NK-92 (cell line): ENCODE measurements around the gene PPP3CA.

Experiments
- DNase-seq: peaks from one replicate; lab custom pipeline; 2025; ENCODE audit not compliant: unreplicated experiment; lab: John Stamatoyannopoulos, UW

Gene PPP3CA

DNA sequence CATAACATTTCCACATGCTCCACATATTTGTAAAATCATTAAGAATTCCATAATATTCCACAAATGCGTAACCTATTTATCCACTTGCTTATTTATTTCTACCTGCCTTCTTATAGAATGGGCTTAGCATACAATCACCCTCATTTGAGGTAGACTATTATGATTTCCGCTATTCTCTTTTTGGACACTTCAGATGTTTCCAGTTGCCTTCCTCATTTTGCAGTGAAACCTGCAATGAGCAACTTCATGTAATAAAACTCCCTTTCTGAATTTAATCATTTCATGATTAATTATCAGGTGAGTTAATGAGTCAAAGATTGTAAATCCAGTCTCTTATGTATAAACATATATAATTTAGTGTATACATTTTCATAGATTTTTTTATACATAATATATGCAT lies 58.0 kb downstream of the PPP3CA start:
- no peak for DNase-seq

DNA sequence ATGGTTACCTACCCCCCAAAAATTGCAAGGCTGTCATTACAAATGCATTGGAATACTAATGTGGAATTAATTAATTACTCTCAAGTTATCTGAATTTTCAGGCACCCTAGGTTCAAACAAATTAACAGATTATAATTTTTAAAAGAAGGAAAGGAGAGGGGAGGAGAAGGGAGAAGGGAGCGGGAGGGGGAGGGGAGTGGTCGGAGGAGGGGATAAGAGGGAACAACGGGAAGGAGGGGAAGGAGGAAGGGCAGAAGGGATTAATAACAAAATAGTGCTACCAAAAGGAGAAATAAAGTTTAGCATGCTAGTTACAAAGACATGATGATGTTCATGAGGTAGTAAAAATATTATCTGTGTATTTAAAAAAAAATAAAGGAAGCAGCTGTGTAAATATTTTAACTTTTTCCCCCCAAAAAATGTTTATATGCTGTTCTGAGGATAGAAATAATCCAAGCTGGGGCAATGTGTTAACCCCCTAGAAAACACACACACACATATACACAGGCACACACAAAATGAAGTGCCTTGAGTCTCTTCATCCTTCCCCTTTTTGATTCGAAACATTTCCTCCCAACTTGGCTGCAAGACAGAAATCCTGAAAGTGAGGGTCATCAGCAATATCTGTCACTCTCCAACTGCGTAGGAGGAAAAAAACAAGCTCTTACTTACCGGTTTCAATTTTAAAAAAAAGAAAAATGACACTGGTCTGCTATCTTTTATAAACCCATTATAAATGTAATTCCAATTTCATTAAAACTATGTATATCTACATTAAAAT lies 58.8 kb downstream of the PPP3CA start:
- DNase-seq, result no peak

GRCh38 chr4:101287324-101287723 lies 60.0 kb downstream of the PPP3CA start:
- DNase-seq, result no peak

DNA sequence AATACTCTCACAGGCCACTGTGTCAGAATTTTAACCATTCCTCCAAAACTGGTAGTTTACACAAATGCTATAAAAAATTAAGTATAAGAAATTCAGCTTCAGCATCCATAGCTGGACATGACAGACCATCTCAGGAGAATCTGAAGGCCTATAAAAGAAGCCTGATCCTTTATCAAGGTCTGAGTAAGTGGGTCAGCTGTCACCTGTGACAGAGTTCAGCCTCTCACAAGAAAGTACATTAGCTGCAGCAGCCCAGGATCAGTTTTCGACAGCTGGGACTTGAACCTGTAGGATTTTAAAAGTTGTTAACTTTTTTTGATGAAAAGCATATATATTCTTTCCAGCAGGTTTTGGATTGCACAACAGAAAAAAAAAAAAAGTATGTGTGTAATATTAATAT lies 60.7 kb downstream of the PPP3CA start:
- no peak for DNase-seq

GRCh38 chr4:101285985-101286384 lies 61.3 kb downstream of the PPP3CA start:
- no peak for DNase-seq

DNA sequence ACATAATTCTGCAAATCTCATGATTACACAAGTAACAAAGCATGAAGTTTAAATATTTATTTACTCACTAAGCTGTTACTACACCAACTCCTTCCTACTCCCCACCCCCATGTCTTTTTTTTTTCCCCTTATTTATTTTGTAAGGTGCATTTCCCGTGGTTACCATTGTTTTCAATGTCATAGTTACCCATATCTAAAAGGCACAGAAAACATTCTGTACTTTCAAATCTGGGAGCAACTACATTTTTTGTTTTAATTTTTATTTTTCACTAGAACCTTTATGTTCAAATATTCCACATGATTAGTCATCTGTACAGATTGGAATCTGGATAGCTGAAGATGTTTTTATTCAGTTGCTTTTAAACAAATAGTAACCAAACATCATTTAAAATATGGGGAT lies 62.8 kb downstream of the PPP3CA start:
- DNase-seq, result no peak

DNA sequence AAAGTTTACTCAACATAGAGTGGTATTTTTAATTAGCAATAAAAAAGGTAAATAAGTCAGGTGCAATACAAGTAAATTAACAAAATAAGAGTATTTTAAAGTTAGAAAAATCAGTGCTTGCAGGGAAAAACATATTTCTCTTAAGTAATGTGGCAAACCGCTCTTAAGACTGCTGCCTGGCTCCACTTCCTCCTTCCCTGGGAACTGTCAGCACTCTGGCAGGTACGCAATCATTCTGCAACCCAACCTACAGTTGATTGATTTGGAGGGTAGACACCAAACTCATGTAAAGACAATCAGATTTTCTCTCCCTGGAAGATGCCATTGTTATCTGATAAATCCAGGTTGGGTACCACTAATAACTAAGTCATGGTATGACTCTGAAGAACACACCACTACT lies 63.9 kb downstream of the PPP3CA start:
- no peak for DNase-seq

GRCh38 chr4:101282076-101282844 lies 65.1 kb downstream of the PPP3CA start:
- no peak for DNase-seq

- no peak for DNase-seq
These were observed 66.3 kb downstream of the PPP3CA start for GRCh38 chr4:101280866-101281600.

DNA sequence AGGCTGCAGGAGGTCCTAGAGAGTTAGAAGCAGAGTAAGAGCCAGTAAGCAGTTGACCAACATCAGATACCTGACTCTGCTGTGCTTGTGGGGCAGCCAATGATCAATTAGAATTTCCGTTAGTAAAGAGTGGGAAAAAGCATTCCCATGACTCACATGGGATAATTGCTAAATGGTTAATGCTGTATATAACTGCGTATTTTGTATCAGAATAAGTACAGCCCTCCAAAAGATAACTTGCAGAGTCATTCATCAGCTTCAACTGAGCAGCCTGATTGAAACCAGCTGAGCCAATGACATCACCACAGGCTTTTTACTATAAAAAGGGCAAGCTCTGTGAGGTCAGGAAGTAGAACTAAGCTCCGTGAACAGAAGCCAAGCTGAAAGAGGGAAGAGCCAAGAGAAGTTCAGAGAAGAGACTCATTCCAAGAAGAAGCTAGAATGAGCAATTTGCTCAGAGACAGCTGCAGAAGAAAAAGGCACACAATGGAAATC lies 67.9 kb downstream of the PPP3CA start:
- no peak for DNase-seq

GRCh38 chr4:101277671-101278070 lies 69.7 kb downstream of the PPP3CA start:
- no peak for DNase-seq

DNA sequence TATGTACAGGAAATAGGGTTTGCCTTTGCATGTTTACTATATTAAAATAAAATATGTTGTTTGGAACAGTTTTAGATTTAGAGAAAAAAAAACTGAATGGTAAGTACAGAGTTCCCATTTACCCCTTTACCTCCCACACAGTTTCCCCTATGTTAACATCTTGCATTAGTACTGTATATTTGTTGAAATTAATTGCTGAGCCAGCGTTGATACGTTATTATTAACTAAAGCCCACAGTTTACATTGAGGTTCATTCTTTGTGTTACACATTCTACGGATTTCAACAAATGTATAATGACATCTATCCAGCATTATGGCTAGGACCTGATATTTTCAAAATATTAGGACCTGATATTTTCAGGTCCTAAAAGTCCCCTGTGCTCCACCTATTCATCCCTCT lies 70.7 kb downstream of the PPP3CA start:
- no peak for DNase-seq

DNA sequence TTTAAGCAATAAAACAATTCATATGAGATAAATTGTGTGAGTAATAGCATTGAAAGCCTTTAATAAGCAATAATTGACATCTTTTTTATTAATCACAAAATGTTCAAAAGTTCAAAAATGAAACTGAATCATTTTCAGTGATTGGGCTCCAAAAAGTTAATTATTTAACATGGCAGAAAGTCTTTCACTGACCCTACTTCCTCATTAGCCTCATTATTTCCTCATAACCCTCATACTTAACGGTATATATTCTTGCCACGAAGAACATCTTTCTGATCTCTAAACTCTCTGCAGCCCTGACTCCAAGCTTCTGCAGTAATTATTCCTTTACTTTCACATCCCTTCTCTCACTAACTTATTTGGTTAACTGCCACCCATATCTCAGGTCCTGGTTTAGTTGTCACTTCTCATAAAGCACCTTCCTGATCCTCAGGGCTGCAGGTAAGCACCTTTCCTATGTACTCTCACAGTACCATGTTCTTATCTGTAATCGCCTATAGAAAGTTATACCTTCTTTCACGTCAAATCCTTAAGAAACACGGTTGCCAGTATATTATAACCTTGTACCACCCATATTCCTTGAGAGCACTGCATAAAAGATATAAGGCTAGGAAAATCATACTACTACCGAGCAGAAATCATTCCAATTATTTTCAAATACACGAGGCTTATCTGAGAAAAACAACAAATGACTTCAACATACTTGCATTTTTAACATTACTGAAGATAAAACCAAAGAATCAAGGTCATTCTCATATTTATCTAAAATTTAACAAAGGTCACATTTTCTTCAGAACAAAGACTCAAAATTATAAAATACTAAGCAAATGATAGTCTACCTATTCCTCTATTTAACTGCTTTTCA lies 72.2 kb downstream of the PPP3CA start:
- DNase-seq, result no peak

DNA sequence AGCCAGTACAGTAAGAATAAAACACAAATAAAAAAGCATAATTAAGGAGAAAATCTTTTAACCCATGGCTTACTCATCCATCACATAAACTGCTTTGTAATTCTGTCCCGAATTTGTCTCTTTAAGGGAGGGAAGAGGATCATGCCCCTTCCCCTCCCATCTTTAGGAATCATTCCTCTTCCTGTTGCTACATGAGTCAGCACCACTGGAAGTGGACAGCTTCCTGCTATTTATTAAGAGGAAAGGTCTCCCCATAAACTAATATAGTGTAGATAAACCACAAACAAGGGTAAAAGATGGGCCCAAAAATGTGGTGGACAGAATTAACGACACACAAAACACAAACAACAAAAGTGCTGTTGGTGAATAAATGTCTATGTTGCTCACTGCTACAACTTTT lies 75.8 kb downstream of the PPP3CA start:
- no peak for DNase-seq

- DNase-seq, result no peak
These were observed 77.6 kb downstream of the PPP3CA start for GRCh38 chr4:101269682-101270081.

DNA sequence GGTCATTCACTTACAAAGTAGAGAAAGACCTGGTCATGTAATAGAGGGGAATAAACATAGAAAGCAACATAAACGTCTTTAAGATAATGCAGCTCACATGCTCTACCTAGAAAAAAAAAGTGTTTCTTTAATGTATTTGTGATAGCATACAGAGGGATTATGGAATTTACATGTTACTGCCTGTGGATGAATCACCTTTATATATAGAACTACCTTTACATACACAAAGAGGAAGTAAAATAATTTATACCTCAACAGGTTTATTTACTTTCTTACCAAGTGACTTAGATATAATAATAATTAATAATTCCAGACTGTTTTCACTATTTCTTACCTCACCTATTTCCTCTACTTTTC lies 81.5 kb downstream of the PPP3CA start:
- DNase-seq, result no peak

DNA sequence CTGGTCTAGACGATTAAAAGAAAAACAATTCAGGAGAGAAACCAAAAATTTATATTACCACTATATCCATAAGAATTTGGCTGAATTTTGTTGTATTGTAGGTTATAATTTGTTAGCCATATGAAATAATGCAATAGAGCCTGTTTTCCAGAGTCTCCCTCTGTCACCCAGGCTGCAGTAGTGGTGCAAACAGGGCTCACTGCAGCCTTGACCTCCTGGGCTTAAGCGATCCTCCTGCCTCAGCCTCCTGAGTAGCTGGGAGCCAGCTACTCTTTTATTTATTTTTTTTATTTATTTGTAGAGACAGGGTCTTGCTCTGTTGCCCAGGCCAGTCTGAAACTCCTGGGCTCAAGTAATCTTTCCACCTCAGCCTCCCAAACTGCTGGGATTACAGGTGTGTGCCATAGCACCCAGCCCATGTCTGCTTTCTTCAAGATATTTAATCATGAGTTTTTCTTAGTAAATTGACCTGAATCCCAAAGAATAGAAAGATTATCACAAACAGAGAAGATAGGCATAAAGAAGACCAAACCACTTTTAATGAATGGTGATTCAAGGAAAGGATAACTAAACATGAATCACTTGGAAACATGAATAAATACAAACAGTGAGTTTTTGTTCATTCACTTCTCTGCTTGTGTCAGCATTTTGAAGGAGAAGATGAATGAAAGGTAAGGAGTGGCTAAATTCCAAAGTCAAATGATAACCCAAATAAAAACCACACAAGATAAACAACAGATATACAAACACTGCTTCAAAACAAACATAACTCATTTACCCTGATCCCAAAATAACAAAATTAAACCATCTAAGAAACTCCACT lies 82.1 kb downstream of the PPP3CA start:
- DNase-seq, result no peak

GRCh38 chr4:101264512-101264911 lies 82.8 kb downstream of the PPP3CA start:
- no peak for DNase-seq

GRCh38 chr4:101262683-101263082 lies 84.6 kb downstream of the PPP3CA start:
- no peak for DNase-seq

DNA sequence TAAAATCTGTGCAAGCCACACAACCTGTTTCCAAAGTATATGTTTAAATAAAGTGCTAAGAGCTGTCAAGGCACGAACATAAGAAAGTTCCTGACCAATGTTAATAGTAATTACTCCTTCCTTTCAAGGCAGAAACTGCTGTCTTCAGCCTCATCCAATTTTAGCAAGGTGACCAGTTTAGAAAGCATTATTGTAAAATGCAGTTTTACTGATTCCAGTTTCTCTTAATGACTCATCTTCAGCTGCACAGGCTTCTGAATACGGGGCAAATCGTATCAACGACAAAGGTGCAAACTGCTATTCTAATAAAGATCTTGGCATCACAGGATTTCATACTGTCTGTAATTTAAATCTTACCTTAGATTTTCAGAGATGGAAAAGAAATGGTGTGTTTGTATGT lies 87.5 kb downstream of the PPP3CA start:
- no peak for DNase-seq
